A549 treated with CpdA at 1 μM for 4 hours (cell line): Measurements from ENCODE around the gene ME2. TPM values are rescaled to one million over a fixed set of nuclear protein-coding genes. Genes with fewer than 3 reads are reported as not detected.

Experiments used
- total RNA-seq: library from RNA; stranded (reverse); fragments of 200-300 nt; extraction: Qiagen RNA extraction; gene quantifications from 5 replicates; pipeline ENCODE4 v1.2.3, GENCODE V29; 2022; ENCODE audit warnings: low read depth

Gene ME2
- total RNA-seq, result 34.4 to 43.8 TPM (median 38.3 TPM) in 5 replicates

DNA sequence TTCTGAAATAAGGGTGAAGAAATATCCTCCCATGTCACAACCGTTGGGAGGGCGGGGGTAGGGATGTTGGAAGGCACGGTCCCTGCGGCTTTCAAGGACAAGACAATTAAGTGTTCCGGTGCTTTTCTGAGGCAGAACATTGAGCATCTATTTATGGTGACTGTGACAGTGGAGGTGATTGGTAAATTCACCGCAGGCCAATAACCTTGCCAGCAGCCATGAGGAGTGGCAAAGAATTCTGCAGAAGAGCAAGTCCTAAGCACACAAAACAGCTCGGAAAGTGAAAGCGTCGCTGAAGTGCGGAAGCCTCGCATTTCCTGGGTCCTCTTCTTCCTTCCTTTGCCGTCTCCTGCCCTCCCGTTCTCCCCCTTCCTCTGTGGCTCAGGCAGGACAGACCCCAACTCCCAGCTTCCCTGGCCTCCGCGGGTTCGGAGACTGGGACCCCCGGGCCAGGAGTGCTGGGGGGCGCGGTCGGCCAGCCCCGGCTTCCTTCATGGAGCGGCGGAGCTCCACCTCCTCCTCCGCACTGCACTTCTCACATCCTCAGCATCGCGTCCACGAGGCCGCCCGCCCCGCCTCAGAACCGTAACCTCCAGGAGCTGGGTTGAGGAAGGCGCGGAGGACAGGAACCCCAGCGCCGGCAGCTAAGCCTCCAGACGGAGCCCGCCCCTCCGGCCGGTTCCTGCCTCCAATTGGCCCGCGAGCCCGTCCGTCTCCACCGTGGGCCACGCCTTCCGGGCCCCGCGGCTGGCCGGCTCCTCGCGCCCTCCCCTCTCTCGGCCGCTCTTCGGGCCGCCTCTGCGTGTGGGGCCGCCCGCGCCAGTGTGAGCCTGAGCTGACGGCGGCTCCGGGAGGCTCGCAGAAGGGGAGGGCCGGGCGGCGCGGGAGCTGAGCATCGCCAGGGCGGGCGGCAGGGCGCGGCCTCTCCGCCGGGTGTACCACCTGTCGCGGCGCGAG lies at the start of gene ME2:
ME2 (plus strand) TSS at position 774 of the 957 bp plus-strand sequence. CDS start 16,703 bp downstream, outside the sequence.

DNA sequence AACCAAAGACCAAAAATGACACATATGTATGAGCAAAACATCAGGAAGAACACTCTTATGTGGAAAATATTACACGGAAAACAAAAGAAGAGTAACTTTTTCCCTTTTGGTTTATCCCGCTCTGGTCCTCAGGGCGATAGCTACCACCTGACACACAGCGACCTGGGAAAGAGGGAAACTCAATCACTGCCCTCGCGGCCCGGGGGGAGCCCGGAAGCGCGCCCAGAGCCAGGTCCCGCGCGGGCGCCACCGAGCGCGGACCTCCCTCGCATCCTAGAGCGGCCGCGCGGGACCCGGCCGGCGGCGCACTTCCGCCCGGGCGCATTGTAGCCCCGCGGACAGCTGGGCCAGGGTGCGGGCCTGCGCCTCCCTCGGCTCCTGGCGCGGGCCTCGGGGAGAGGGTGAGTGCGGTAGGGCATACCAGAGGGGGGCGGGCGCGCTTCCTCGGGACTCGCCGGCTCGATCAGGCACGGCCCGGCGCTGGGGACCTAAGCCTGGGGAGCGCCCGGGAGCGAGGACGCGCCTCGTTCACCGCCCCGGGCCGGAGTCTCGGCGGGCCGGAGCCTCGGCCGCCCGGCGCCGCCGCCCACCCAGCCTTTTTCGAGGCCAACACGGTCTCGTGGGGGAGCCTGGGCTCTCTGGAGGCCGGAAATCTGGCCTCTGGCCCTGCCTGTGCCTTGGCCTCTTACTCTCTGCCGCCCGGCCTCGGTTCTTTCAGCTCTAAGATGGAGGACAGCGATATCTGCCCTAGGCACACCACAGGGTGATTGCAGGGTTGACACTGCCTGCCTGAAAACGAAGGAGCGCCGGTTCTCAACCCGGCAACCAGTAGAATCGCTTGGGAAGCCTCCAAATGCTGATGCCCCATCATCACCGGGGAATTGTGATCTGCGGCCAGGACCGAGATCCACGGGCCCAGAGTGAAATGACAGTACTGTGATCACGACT lies 89.1 kb downstream of the ME2 start, which contains the start of gene ELAC1:
ELAC1 (plus strand) TSS at position 327 of the 948 bp plus-strand sequence. CDS start 6,365 bp downstream, outside the sequence.

Other genes starting within 250 kb of the ME2 start
- gene MRO, start 59.1 kb upstream of the ME2 start, total RNA-seq, result 0.10 to 0.27 TPM (median 0.20 TPM) in 4 of 5 replicates, not detected in the other
- gene ELAC1, start 88.9 kb downstream of the ME2 start, total RNA-seq, result 3.7 to 5.0 TPM (median 4.2 TPM) in 5 replicates
- gene SMAD4, start 151.1 kb downstream of the ME2 start, total RNA-seq, result 41.8 to 60.8 TPM (median 58.2 TPM) in 5 replicates